GM23338 (cell line): Measurements from ENCODE around the gene GVQW3. TPM values are rescaled to one million over a fixed set of nuclear protein-coding genes. Genes with fewer than 3 reads are reported as not detected.

Experiments
- ATAC-seq: fragments of 200-7000 bp; cut with Tn5 transposase; 3 replicates; pipeline ENCODE4 v1.9.1; 2020
- DNase-seq: peaks from one replicate; pipeline ENCODE4 v3.0.0-alpha.2; 2015; ENCODE audit warnings: low spot score
- H2AFZ ChIP-seq: fragments of 200-600 bp; sonication (generic); 2 replicates; pipeline ENCODE4 v1.8.0; 2016; ENCODE audit warnings: antibody characterized with exemption, mild to moderate bottlenecking, moderate library complexity
- H3F3A ChIP-seq: fragments of 200-600 bp; sonication (generic); replicated peaks from 2 replicates; pipeline ENCODE4 v1.8.0; 2017; ENCODE audit warnings: antibody characterized with exemption, mixed run types, low read depth
- H3K27ac ChIP-seq: fragments of 200-600 bp; sonication (generic); 2 replicates; pipeline ENCODE4 v1.6.1; 2016; ENCODE audit warnings: low read depth
- H3K27me3 ChIP-seq: fragments of 200-600 bp; sonication (generic); 2 replicates; pipeline ENCODE4 v1.8.0; 2016; ENCODE audit warnings: mild to moderate bottlenecking, mixed run types, moderate library complexity; ENCODE audit not compliant: insufficient read depth
- H3K36me3 ChIP-seq: fragments of 200-600 bp; sonication (generic); 2 replicates; pipeline ENCODE4 v1.8.0; 2016; ENCODE audit warnings: mild to moderate bottlenecking; ENCODE audit not compliant: insufficient read depth
- H3K4me1 ChIP-seq: fragments of 200-600 bp; sonication (generic); 2 replicates; pipeline ENCODE4 v1.8.0; 2016; ENCODE audit warnings: mild to moderate bottlenecking, moderate library complexity; ENCODE audit not compliant: insufficient read depth
- H3K4me2 ChIP-seq: fragments of 200-600 bp; sonication (generic); 2 replicates; pipeline ENCODE4 v1.7.1; 2017; ENCODE audit warnings: mixed run types
- H3K4me3 ChIP-seq: fragments of 200-600 bp; sonication (generic); 2 replicates; pipeline ENCODE4 v1.6.1; 2016; ENCODE audit warnings: mixed run types
- H3K79me2 ChIP-seq: fragments of 200-600 bp; sonication (generic); replicated peaks from 2 replicates; pipeline ENCODE4 v1.8.0; 2017; ENCODE audit warnings: mild to moderate bottlenecking; ENCODE audit not compliant: insufficient read depth
- H3K9me2 ChIP-seq: fragments of 200-600 bp; sonication (generic); 2 replicates; pipeline ENCODE4 v1.8.0; 2017; ENCODE audit not compliant: insufficient read depth
- H4K20me1 ChIP-seq: fragments of 200-600 bp; sonication (generic); replicated peaks from 2 replicates; pipeline ENCODE4 v1.8.0; 2017; ENCODE audit warnings: mild to moderate bottlenecking; ENCODE audit not compliant: insufficient read depth
- H3K27ac Mint-ChIP-seq: 2 replicates; pipeline ENCODE4 v1.8.0; 2020; ENCODE audit warnings: inconsistent platforms, mild to moderate bottlenecking, moderate library complexity, mixed read lengths
- H3K27me3 Mint-ChIP-seq: 3 replicates; pipeline ENCODE4 v1.8.0; 2022; ENCODE audit warnings: low read depth, mild to moderate bottlenecking, moderate library complexity, mixed read lengths, inconsistent platforms; ENCODE audit not compliant: insufficient read depth, poor library complexity
- H3K36me3 Mint-ChIP-seq: 3 replicates; pipeline ENCODE4 v1.8.0; 2021; ENCODE audit warnings: low read depth, mild to moderate bottlenecking, inconsistent platforms, moderate library complexity, mixed read lengths
- H3K4me1 Mint-ChIP-seq: 3 replicates; pipeline ENCODE4 v1.8.0; 2020; ENCODE audit warnings: mild to moderate bottlenecking, inconsistent platforms, mixed read lengths
- H3K4me3 Mint-ChIP-seq: 3 replicates; pipeline ENCODE4 v1.8.0; 2021; ENCODE audit warnings: moderate library complexity, mild to moderate bottlenecking, inconsistent platforms, mixed read lengths
- H3K9me3 Mint-ChIP-seq: 3 replicates; pipeline ENCODE4 v1.8.0; 2020; ENCODE audit warnings: moderate library complexity, mild to moderate bottlenecking, inconsistent platforms, mixed read lengths
- CREB1 ChIP-seq: fragments of 250-450 bp; sonication (Bioruptor Pico); IDR thresholded peaks from 2 replicates; pipeline ENCODE4 v1.5.0; 2020; ENCODE audit warnings: low read depth, mild to moderate bottlenecking, moderate library complexity
- ETS1 ChIP-seq: IDR thresholded peaks from 2 replicates; pipeline ENCODE4 v1.6.1; 2016; ENCODE audit warnings: antibody characterized with exemption
- EZH2 ChIP-seq: fragments of 200-600 bp; sonication (generic); IDR thresholded peaks from one replicate; pipeline ENCODE4 v1.8.0; 2017; ENCODE audit warnings: antibody characterized with exemption, mild to moderate bottlenecking, low read depth; ENCODE audit not compliant: unreplicated experiment
- EZH2phosphoT487 ChIP-seq: fragments of 200-600 bp; sonication (generic); IDR thresholded peaks from one replicate; pipeline ENCODE4 v1.8.1; 2018; ENCODE audit warnings: antibody characterized with exemption; ENCODE audit not compliant: unreplicated experiment
- JUNB ChIP-seq: IDR thresholded peaks from one replicate; pipeline ENCODE4 v1.6.1; 2016; ENCODE audit warnings: antibody characterized with exemption; ENCODE audit not compliant: unreplicated experiment
- NANOG ChIP-seq: IDR thresholded peaks from 2 replicates; pipeline ENCODE4 v1.6.1; 2016; ENCODE audit warnings: antibody characterized with exemption, borderline replicate concordance
- POLR2AphosphoS5 ChIP-seq: IDR thresholded peaks from 2 replicates; pipeline ENCODE4 v1.6.1; 2016; ENCODE audit warnings: antibody characterized with exemption, low read depth
- REST ChIP-seq: IDR thresholded peaks from one replicate; pipeline ENCODE4 v1.6.1; 2018; ENCODE audit warnings: antibody characterized with exemption; ENCODE audit not compliant: unreplicated experiment
- STAT1 ChIP-seq: IDR thresholded peaks from one replicate; pipeline ENCODE4 v1.6.1; 2016; ENCODE audit warnings: antibody characterized with exemption; ENCODE audit not compliant: unreplicated experiment
- ZNF114 ChIP-seq: fragments of 250-450 bp; sonication (Bioruptor Pico); IDR thresholded peaks from 2 replicates; pipeline ENCODE4 v1.5.0; 2020; ENCODE audit warnings: mild to moderate bottlenecking, moderate library complexity
- ZNF331 ChIP-seq: fragments of 250-450 bp; sonication (Bioruptor Pico); IDR thresholded peaks from 2 replicates; pipeline ENCODE4 v1.5.0; 2020; ENCODE audit warnings: low read depth, mild to moderate bottlenecking, moderate library complexity
- ZNF462 ChIP-seq: fragments of 250-450 bp; sonication (Bioruptor Pico); IDR thresholded peaks from 2 replicates; pipeline ENCODE4 v1.5.0; 2020; ENCODE audit warnings: mild to moderate bottlenecking, moderate library complexity
- polyA plus RNA-seq: library from polyadenylated mRNA; unstranded; fragments of >200 nt; fragmentation: Nextera tagmentation; extraction: Ambion mirVana; gene quantifications from 2 replicates; pipeline ENCODE4 v1.2.1, GENCODE V29; 2016
- total RNA-seq: library from RNA; depleted of rRNA; stranded (reverse); fragments of >200 nt; shearing (Covaris generic); gene quantifications from 2 replicates; pipeline ENCODE4 v1.2.3, GENCODE V29; 2014
- TF ChIP-seq, protein P1 (sequence below), 2 experiments: fragments of 200-600 bp in 1 of 2; sonication (generic) in 1 of 2; conservative IDR thresholded peaks; 2 replicates each; pipeline versions ENCODE4 v1.5.1 to v1.6.1; 2016 to 2017; ENCODE audit warnings: antibody characterized with exemption in 2 of 2, low read depth in 2 of 2, mild to moderate bottlenecking in 2 of 2, moderate library complexity in 1 of 2

Gene GVQW3
- total and polyA plus RNA-seq, 2 experiments from 2014 or later: 3.5 to 4.9 TPM

- Histone ChIP-seq H2AFZ (no peak overlapping the region), H3K36me3 (no peaks in the 10 kb centered on the region), H3K4me1 (no peaks in the 10 kb centered on the region), H3K9me2 (no peaks in the 10 kb centered on the region), H3K27ac (no peak overlapping the region), H3F3A (no peaks in the 10 kb centered on the region), H3K79me2 (no peaks in the 10 kb centered on the region), H3K4me3 (no peak overlapping the region), H4K20me1 (no peaks in the 10 kb centered on the region; the same call in 1 of the 2 replicates), H3K27me3 (no peaks in the 10 kb centered on the region), H3K4me2 (no peak overlapping the region)
- no peak for TF ChIP-seq EZH2
- no peak for TF ChIP-seq ZNF114
- no peak for TF ChIP-seq POLR2AphosphoS5
- TF ChIP-seq NANOG: no peak
- TF ChIP-seq JUNB: no peak
- no peak for TF ChIP-seq ZNF462 (CRISPR knock-in tag)
- TF ChIP-seq REST: no peak
- no peak for TF ChIP-seq CREB1 (CRISPR knock-in tag)
- TF ChIP-seq EZH2phosphoT487: no peak
- TF ChIP-seq, protein P1, sequence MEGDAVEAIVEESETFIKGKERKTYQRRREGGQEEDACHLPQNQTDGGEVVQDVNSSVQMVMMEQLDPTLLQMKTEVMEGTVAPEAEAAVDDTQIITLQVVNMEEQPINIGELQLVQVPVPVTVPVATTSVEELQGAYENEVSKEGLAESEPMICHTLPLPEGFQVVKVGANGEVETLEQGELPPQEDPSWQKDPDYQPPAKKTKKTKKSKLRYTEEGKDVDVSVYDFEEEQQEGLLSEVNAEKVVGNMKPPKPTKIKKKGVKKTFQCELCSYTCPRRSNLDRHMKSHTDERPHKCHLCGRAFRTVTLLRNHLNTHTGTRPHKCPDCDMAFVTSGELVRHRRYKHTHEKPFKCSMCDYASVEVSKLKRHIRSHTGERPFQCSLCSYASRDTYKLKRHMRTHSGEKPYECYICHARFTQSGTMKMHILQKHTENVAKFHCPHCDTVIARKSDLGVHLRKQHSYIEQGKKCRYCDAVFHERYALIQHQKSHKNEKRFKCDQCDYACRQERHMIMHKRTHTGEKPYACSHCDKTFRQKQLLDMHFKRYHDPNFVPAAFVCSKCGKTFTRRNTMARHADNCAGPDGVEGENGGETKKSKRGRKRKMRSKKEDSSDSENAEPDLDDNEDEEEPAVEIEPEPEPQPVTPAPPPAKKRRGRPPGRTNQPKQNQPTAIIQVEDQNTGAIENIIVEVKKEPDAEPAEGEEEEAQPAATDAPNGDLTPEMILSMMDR (conservative IDR thresholded peaks at IDR 0.05; ENCODE audit: low read depth in 2 of 2): no peak
- TF ChIP-seq STAT1: no peak
- TF ChIP-seq ZNF331 (CRISPR knock-in tag): no peak
- no peak for TF ChIP-seq ETS1
- DNase-seq (no peak), ATAC-seq (no peak)
- no peaks in the 10 kb centered on the region for H3K9me3 Mint-ChIP-seq
- H3K27ac Mint-ChIP-seq: no peak overlapping the region
- H3K4me1 Mint-ChIP-seq: no peaks in the 10 kb centered on the region
- H3K4me3 Mint-ChIP-seq: no peak overlapping the region
- H3K36me3 Mint-ChIP-seq: no peaks in the 10 kb centered on the region
- H3K27me3 Mint-ChIP-seq: no peaks in the 10 kb centered on the region
Observed at GRCh38 chr11:76391811-76392475, 10.8 kb downstream of the GVQW3 start.
